GM18870 (cell line): ENCODE results near the gene OSBP2.

Source experiments
- ATAC-seq: cut with Tn5 transposase; IDR thresholded peaks from one replicate; pipeline ENCODE4 v1.9.1; 2021; ENCODE audit warnings: moderate library complexity; ENCODE audit not compliant: unreplicated experiment

The OSBP2 gene

GRCh38 chr22:30864441-30865420, 170.1 kb downstream of the OSBP2 start:
- ATAC-seq: no peak

- no peak for ATAC-seq
These were observed 171.0 kb downstream of the OSBP2 start for GRCh38 chr22:30865656-30866055.

- no peak for ATAC-seq
These were observed 171.5 kb downstream of the OSBP2 start for GRCh38 chr22:30866216-30866615.

GRCh38 chr22:30866811-30867271, 172.2 kb downstream of the OSBP2 start:
- ATAC-seq: no peak

- no peak for ATAC-seq
These were observed 173.3 kb downstream of the OSBP2 start for GRCh38 chr22:30867746-30868662.

- no peak for ATAC-seq
These were observed 174.2 kb downstream of the OSBP2 start for GRCh38 chr22:30868663-30869385.

- no peak for ATAC-seq
These were observed 175.2 kb downstream of the OSBP2 start for GRCh38 chr22:30869667-30870395.

- no peak for ATAC-seq
These were observed 176.0 kb downstream of the OSBP2 start for GRCh38 chr22:30870451-30871345.

GRCh38 chr22:30871391-30872284, 177.0 kb downstream of the OSBP2 start:
- ATAC-seq: no peak

GRCh38 chr22:30872285-30873041, 177.8 kb downstream of the OSBP2 start:
- ATAC-seq: no peak

- ATAC-seq: no peak
These were observed 178.5 kb downstream of the OSBP2 start for GRCh38 chr22:30873086-30873650.

- no peak for ATAC-seq
These were observed 179.0 kb downstream of the OSBP2 start for GRCh38 chr22:30873661-30874060.

GRCh38 chr22:30874431-30875370, 180.0 kb downstream of the OSBP2 start:
- no peak for ATAC-seq

GRCh38 chr22:30875481-30876215, 181.0 kb downstream of the OSBP2 start:
- ATAC-seq: no peak

- ATAC-seq: no peak
These were observed 181.6 kb downstream of the OSBP2 start for GRCh38 chr22:30876221-30876751.
